HEK293 (cell line): ENCODE measurements around the gene HEPACAM.

ENCODE experiments used
- ELK4 ChIP-seq: IDR thresholded peaks from 2 replicates; pipeline ENCODE4 v1.6.1; 2011; ENCODE audit warnings: mild to moderate bottlenecking, low read depth, low read length, borderline replicate concordance
- MZF1 ChIP-seq: fragments of 450-650 bp; formaldehyde crosslinking; IDR thresholded peaks from 2 replicates; pipeline ENCODE4 v1.5.1; 2017; ENCODE audit warnings: missing biosample characterization, missing genetic modification characterization, borderline replicate concordance
- RBAK ChIP-seq: fragments of 450-650 bp; formaldehyde crosslinking; IDR thresholded peaks from 2 replicates; pipeline ENCODE4 v1.5.1; 2016; ENCODE audit warnings: missing biosample characterization, missing genetic modification characterization
- REPIN1 ChIP-seq: fragments of 450-650 bp; formaldehyde crosslinking; IDR thresholded peaks from 2 replicates; pipeline ENCODE4 v1.5.1; 2017; ENCODE audit warnings: missing biosample characterization, missing genetic modification characterization, low read depth
- ZNF175 ChIP-seq: fragments of 450-650 bp; formaldehyde crosslinking; IDR thresholded peaks from 2 replicates; pipeline ENCODE4 v1.5.1; 2016; ENCODE audit warnings: missing biosample characterization, missing genetic modification characterization
- ZNF549 ChIP-seq: fragments of 450-650 bp; IDR thresholded peaks from 2 replicates; pipeline ENCODE4 v1.5.1; 2018; ENCODE audit warnings: missing biosample characterization, missing genetic modification characterization, mild to moderate bottlenecking, inconsistent platforms, moderate library complexity
- ZNF600 ChIP-seq: fragments of 450-650 bp; formaldehyde crosslinking; IDR thresholded peaks from 2 replicates; pipeline ENCODE4 v1.5.1; 2016; ENCODE audit warnings: missing biosample characterization, missing genetic modification characterization
- ZNF621 ChIP-seq: fragments of 450-650 bp; formaldehyde crosslinking; IDR thresholded peaks from 2 replicates; pipeline ENCODE4 v1.5.1; 2017; ENCODE audit warnings: missing biosample characterization, missing genetic modification characterization
- TF ChIP-seq, protein P1 (sequence below): fragments of 450-650 bp; formaldehyde crosslinking; IDR thresholded peaks from 2 replicates; pipeline ENCODE4 v1.5.1; 2016; ENCODE audit warnings: missing biosample characterization, missing genetic modification characterization
- TF ChIP-seq, protein P2 (sequence below): fragments of 450-650 bp; formaldehyde crosslinking; IDR thresholded peaks from 2 replicates; pipeline ENCODE4 v1.5.1; 2017; ENCODE audit warnings: missing biosample characterization, missing genetic modification characterization
- TF ChIP-seq, protein P3 (sequence below): fragments of 450-650 bp; formaldehyde crosslinking; IDR thresholded peaks from 2 replicates; pipeline ENCODE4 v1.5.1; 2016; ENCODE audit warnings: missing biosample characterization, missing genetic modification characterization, low read depth

- TF ChIP-seq, protein P1, sequence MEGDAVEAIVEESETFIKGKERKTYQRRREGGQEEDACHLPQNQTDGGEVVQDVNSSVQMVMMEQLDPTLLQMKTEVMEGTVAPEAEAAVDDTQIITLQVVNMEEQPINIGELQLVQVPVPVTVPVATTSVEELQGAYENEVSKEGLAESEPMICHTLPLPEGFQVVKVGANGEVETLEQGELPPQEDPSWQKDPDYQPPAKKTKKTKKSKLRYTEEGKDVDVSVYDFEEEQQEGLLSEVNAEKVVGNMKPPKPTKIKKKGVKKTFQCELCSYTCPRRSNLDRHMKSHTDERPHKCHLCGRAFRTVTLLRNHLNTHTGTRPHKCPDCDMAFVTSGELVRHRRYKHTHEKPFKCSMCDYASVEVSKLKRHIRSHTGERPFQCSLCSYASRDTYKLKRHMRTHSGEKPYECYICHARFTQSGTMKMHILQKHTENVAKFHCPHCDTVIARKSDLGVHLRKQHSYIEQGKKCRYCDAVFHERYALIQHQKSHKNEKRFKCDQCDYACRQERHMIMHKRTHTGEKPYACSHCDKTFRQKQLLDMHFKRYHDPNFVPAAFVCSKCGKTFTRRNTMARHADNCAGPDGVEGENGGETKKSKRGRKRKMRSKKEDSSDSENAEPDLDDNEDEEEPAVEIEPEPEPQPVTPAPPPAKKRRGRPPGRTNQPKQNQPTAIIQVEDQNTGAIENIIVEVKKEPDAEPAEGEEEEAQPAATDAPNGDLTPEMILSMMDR, result no peak
- TF ChIP-seq REPIN1 (tag by site-specific recombination), result no peak
- TF ChIP-seq ZNF549, result no peak
- TF ChIP-seq, protein P2, sequence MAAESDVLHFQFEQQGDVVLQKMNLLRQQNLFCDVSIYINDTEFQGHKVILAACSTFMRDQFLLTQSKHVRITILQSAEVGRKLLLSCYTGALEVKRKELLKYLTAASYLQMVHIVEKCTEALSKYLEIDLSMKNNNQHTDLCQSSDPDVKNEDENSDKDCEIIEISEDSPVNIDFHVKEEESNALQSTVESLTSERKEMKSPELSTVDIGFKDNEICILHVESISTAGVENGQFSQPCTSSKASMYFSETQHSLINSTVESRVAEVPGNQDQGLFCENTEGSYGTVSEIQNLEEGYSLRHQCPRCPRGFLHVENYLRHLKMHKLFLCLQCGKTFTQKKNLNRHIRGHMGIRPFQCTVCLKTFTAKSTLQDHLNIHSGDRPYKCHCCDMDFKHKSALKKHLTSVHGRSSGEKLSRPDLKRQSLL (tag by site-specific recombination), result no peak
- TF ChIP-seq MZF1, result no peak
- no peak for TF ChIP-seq ZNF175
- no peak for TF ChIP-seq ZNF600 (tag by site-specific recombination)
- TF ChIP-seq ZNF621, result no peak
- TF ChIP-seq, protein P3, sequence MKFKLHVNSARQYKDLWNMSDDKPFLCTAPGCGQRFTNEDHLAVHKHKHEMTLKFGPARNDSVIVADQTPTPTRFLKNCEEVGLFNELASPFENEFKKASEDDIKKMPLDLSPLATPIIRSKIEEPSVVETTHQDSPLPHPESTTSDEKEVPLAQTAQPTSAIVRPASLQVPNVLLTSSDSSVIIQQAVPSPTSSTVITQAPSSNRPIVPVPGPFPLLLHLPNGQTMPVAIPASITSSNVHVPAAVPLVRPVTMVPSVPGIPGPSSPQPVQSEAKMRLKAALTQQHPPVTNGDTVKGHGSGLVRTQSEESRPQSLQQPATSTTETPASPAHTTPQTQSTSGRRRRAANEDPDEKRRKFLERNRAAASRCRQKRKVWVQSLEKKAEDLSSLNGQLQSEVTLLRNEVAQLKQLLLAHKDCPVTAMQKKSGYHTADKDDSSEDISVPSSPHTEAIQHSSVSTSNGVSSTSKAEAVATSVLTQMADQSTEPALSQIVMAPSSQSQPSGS, result no peak
- TF ChIP-seq RBAK (tag by site-specific recombination), result no peak
- no peak for TF ChIP-seq ELK4
Measured at GRCh38 chr11:124877910-124878758, 57.7 kb downstream of the HEPACAM start.
